H1 (cell line): Measurements from ENCODE around the gene DPT. TPM values are rescaled to one million over a fixed set of nuclear protein-coding genes. Genes with fewer than 3 reads are reported as not detected.

Experiments used
- CTCF ChIA-PET: fragments of 300-600 bp; sonication (Branson Sonifier 250); formaldehyde crosslinking; loops from one replicate; lab custom pipeline; 2021; ENCODE audit not compliant: partially characterized antibody; lab: Charles Lee
- POLR2A ChIA-PET: fragments of 300-600 bp; sonication (Branson Sonifier 250); formaldehyde crosslinking; loops from one replicate; lab custom pipeline; 2021; ENCODE audit warnings: inconsistent platforms; ENCODE audit not compliant: partially characterized antibody; lab: Charles Lee
- DNase-seq, 2 experiments: peaks; one replicate each; pipeline versions ENCODE4 v3.0.0 to v3.0.0-alpha.2; 2010 to 2022; ENCODE audit warnings: low spot score in 2 of 2, low read depth in 1 of 2, mixed read lengths in 1 of 2
- FAIRE-seq: peaks from 2 replicates; lab custom pipeline; 2011; peaks lifted over from hg19 to GRCh38; lab: Jason Lieb, UNC
- H2AFZ ChIP-seq: 2 replicates; pipeline ENCODE4 v1.8.1; 2012; ENCODE audit warnings: low read length, inconsistent platforms
- H2AK5ac ChIP-seq: 2 replicates; pipeline ENCODE4 v1.6.1; 2013; ENCODE audit warnings: low read depth, low read length
- H2BK120ac ChIP-seq: replicated peaks from 2 replicates; pipeline ENCODE3; 2013; ENCODE audit warnings: low read depth, low read length, inconsistent platforms
- H2BK12ac ChIP-seq: 2 replicates; pipeline ENCODE4 v1.6.1; 2013; ENCODE audit warnings: low read depth, low read length
- H2BK15ac ChIP-seq: 2 replicates; pipeline ENCODE4 v1.6.1; 2013; ENCODE audit warnings: low read length
- H2BK20ac ChIP-seq: 2 replicates; pipeline ENCODE4 v1.6.1; 2013; ENCODE audit warnings: low read length
- H2BK5ac ChIP-seq: 2 replicates; pipeline ENCODE4 v1.6.1; 2013; ENCODE audit warnings: low read depth, low read length
- H3K14ac ChIP-seq: 2 replicates; pipeline ENCODE4 v1.6.1; 2013; ENCODE audit warnings: inconsistent platforms; ENCODE audit not compliant: insufficient read length
- H3K18ac ChIP-seq: 2 replicates; pipeline ENCODE4 v1.6.1; 2013; ENCODE audit warnings: low read length; ENCODE audit errors: extremely low read depth
- H3K23ac ChIP-seq: 2 replicates; pipeline ENCODE4 v1.6.1; 2013; ENCODE audit warnings: inconsistent platforms; ENCODE audit not compliant: insufficient read length
- H3K23me2 ChIP-seq: 2 replicates; pipeline ENCODE4 v1.6.1; 2013; ENCODE audit warnings: low read depth, low read length
- H3K27ac ChIP-seq: 2 replicates; pipeline ENCODE4 v1.6.1; 2011; ENCODE audit warnings: low read depth, low read length, inconsistent platforms
- H3K27me3 ChIP-seq, 4 experiments: replicated peaks in 1 of 4; 1 replicate in 1 of 4; 2 replicates in 3 of 4; pipeline versions ENCODE4 v1.6.1 to v1.8.1; 2011 to 2013; ENCODE audit warnings: low read length in 3 of 4, mild to moderate bottlenecking in 3 of 4, inconsistent platforms in 2 of 4, mixed read lengths in 2 of 4, moderate library complexity in 1 of 4; ENCODE audit not compliant: control insufficient read depth in 3 of 4, insufficient read depth in 3 of 4; ENCODE audit errors: extremely low read depth in 1 of 4
- H3K36me3 ChIP-seq, 4 experiments: 2 replicates each; pipeline versions ENCODE4 v1.6.1 to v1.8.1; 2011 to 2013; ENCODE audit warnings: mild to moderate bottlenecking in 4 of 4, low read length in 3 of 4, moderate library complexity in 2 of 4, control low read depth in 1 of 4, inconsistent platforms in 1 of 4; ENCODE audit not compliant: insufficient read depth in 4 of 4, control insufficient read depth in 2 of 4
- H3K4ac ChIP-seq: replicated peaks from 2 replicates; pipeline ENCODE3; 2013; ENCODE audit warnings: low read length, low read depth, mixed read lengths, inconsistent platforms; ENCODE audit not compliant: insufficient read length
- H3K4me1 ChIP-seq, 4 experiments: replicated peaks in 1 of 4; 1 replicate in 1 of 4; 2 replicates in 3 of 4; pipeline versions ENCODE4 v1.6.1 to v1.8.1; 2011 to 2013; ENCODE audit warnings: low read length in 3 of 4, inconsistent platforms in 2 of 4, mixed read lengths in 1 of 4; ENCODE audit not compliant: insufficient read depth in 4 of 4, control insufficient read depth in 3 of 4
- H3K4me2 ChIP-seq, 2 experiments: 2 replicates each; pipeline versions ENCODE4 v1.6.1 to v1.8.1; 2011 to 2013; ENCODE audit warnings: low read depth in 2 of 2, low read length in 2 of 2, control low read depth in 1 of 2, inconsistent platforms in 1 of 2, mild to moderate bottlenecking in 1 of 2; ENCODE audit not compliant: insufficient read depth in 1 of 2
- H3K4me3 ChIP-seq, 4 experiments: fragments of 200-600, 300-600 bp in 1 of 4; sonication (generic), shearing (Covaris generic), sonication (Bioruptor Twin) in 1 of 4; 2 replicates each; pipeline versions ENCODE4 v1.5.1 to v1.8.1; 2011 to 2016; ENCODE audit warnings: low read length in 4 of 4, low read depth in 3 of 4, control low read depth in 2 of 4, inconsistent platforms in 2 of 4, mild to moderate bottlenecking in 2 of 4, mixed read lengths in 1 of 4, moderate library complexity in 1 of 4; ENCODE audit not compliant: insufficient read depth in 2 of 4; ENCODE audit errors: extremely low read depth in 1 of 4
- H3K56ac ChIP-seq: replicated peaks from 2 replicates; pipeline ENCODE3; 2013; ENCODE audit warnings: low read depth, mild to moderate bottlenecking, mixed read lengths, low read length, inconsistent platforms; ENCODE audit not compliant: insufficient read length
- H3K79me1 ChIP-seq: 2 replicates; pipeline ENCODE4 v1.6.1; 2013; ENCODE audit warnings: low read depth, low read length, control low read depth
- H3K79me2 ChIP-seq, 2 experiments: 2 replicates each; pipeline versions ENCODE4 v1.6.1 to v1.8.1; 2012 to 2013; ENCODE audit warnings: low read length in 2 of 2, mild to moderate bottlenecking in 2 of 2, inconsistent platforms in 1 of 2; ENCODE audit not compliant: insufficient read depth in 2 of 2, control insufficient read depth in 1 of 2
- H3K9ac ChIP-seq, 4 experiments: replicated peaks in 1 of 4; 1 replicate in 1 of 4; 2 replicates in 3 of 4; pipeline versions ENCODE4 v1.6.1 to v1.8.1; 2011 to 2013; ENCODE audit warnings: low read depth in 3 of 4, low read length in 3 of 4, control low read depth in 2 of 4, mild to moderate bottlenecking in 2 of 4, moderate library complexity in 2 of 4, inconsistent platforms in 1 of 4; ENCODE audit errors: extremely low read depth in 1 of 4
- H3K9me3 ChIP-seq, 2 experiments: 2 replicates each; pipeline versions ENCODE4 v1.6.1 to v1.8.1; 2012 to 2013; ENCODE audit warnings: mild to moderate bottlenecking in 2 of 2, moderate library complexity in 2 of 2, control low read depth in 1 of 2, inconsistent platforms in 1 of 2, low read depth in 1 of 2, low read length in 1 of 2, mixed read lengths in 1 of 2; ENCODE audit not compliant: insufficient read depth in 2 of 2
- H4K20me1 ChIP-seq, 2 experiments: replicated peaks in 1 of 2; 2 replicates each; pipeline versions ENCODE3 to v1.8.1; 2011 to 2013; ENCODE audit warnings: inconsistent platforms in 2 of 2, low read length in 2 of 2, mild to moderate bottlenecking in 1 of 2; ENCODE audit not compliant: insufficient read depth in 2 of 2, control insufficient read depth in 1 of 2
- H4K5ac ChIP-seq: 2 replicates; pipeline ENCODE4 v1.6.1; 2013; ENCODE audit warnings: low read length, low read depth, mixed read lengths, inconsistent platforms; ENCODE audit not compliant: insufficient read length
- H4K8ac ChIP-seq: 2 replicates; pipeline ENCODE4 v1.8.0; 2013; ENCODE audit warnings: mild to moderate bottlenecking, moderate library complexity, low read length, inconsistent platforms; ENCODE audit not compliant: insufficient read depth; ENCODE audit errors: extremely low read depth
- H4K91ac ChIP-seq: replicated peaks from 2 replicates; pipeline ENCODE3; 2013; ENCODE audit warnings: low read length, mixed read lengths, inconsistent platforms; ENCODE audit not compliant: insufficient read length
- BACH1 ChIP-seq: IDR thresholded peaks from 2 replicates; pipeline ENCODE4 v1.6.1; 2012; ENCODE audit warnings: low read length, improper control_type of control experiment
- EGR1 ChIP-seq: IDR thresholded peaks from 2 replicates; pipeline ENCODE4 v1.6.1; 2011; ENCODE audit warnings: low read depth, low read length, borderline replicate concordance
- EP300 ChIP-seq, 2 experiments: IDR thresholded peaks; 1 replicate in 1 of 2; 2 replicates in 1 of 2; pipeline ENCODE4 v1.6.1; 2011 to 2012; ENCODE audit warnings: low read depth in 2 of 2, low read length in 2 of 2, mild to moderate bottlenecking in 2 of 2, borderline replicate concordance in 1 of 2, inconsistent platforms in 1 of 2, moderate library complexity in 1 of 2
- HDAC2 ChIP-seq, 2 experiments: fragments of 300-600 bp in 1 of 2; sonication (generic) in 1 of 2; IDR thresholded peaks; 2 replicates each; pipeline ENCODE4 v1.6.1; 2011 to 2012; ENCODE audit warnings: low read depth in 2 of 2, low read length in 2 of 2, mild to moderate bottlenecking in 2 of 2, moderate library complexity in 2 of 2, borderline replicate concordance in 1 of 2, inconsistent platforms in 1 of 2
- KDM5A ChIP-seq: fragments of 200-600 bp; IDR thresholded peaks from 2 replicates; pipeline ENCODE4 v1.7.1; 2012; ENCODE audit warnings: mild to moderate bottlenecking, low read length, inconsistent platforms, mixed read lengths
- POLR2A ChIP-seq, 2 experiments: IDR thresholded peaks; 1 replicate in 1 of 2; 2 replicates in 1 of 2; pipeline ENCODE4 v1.6.1; 2011; ENCODE audit warnings: low read depth in 2 of 2, low read length in 2 of 2, mild to moderate bottlenecking in 2 of 2; ENCODE audit errors: control extremely low read depth in 1 of 2
- POLR2AphosphoS5 ChIP-seq: IDR thresholded peaks from 2 replicates; pipeline ENCODE4 v1.6.1; 2011; ENCODE audit warnings: low read depth, low read length
- POU5F1 ChIP-seq: IDR thresholded peaks from 2 replicates; pipeline ENCODE4 v1.6.1; 2011; ENCODE audit warnings: low read depth, mild to moderate bottlenecking, low read length, moderate library complexity
- SAP30 ChIP-seq: fragments of 300-600 bp; sonication (generic); IDR thresholded peaks from 2 replicates; pipeline ENCODE4 v1.7.1; 2012; ENCODE audit warnings: low read length, moderate library complexity, mild to moderate bottlenecking, inconsistent platforms; ENCODE audit not compliant: insufficient read depth, insufficient replicate concordance
- SIRT6 ChIP-seq: IDR thresholded peaks from one replicate; pipeline ENCODE4 v1.7.1; 2012; ENCODE audit warnings: low read length, inconsistent platforms
- TAF1 ChIP-seq: IDR thresholded peaks from 2 replicates; pipeline ENCODE4 v1.6.1; 2011; ENCODE audit warnings: mild to moderate bottlenecking, low read depth, low read length
- YY1 ChIP-seq: IDR thresholded peaks from 2 replicates; pipeline ENCODE4 v1.6.1; 2011; ENCODE audit warnings: low read depth, mild to moderate bottlenecking, low read length
- WGBS, 2 experiments: shearing (Covaris generic) in 1 of 2; methylation state at CpG; one replicate each; pipeline versions ENCODE4 v1.1.6 to v1.1.7; 2013 to 2015; ENCODE audit warnings: low lambda C conversion rate in 2 of 2, mixed read lengths in 2 of 2, inconsistent platforms in 1 of 2, low coverage in 1 of 2, missing lambda C conversion rate in 1 of 2; ENCODE audit not compliant: insufficient replicate concordance in 2 of 2, insufficient coverage in 1 of 2, insufficient read length in 1 of 2; ENCODE audit errors: extremely low coverage in 1 of 2, missing lambda C conversion rate in 1 of 2; 5-methylcytosine and 5-hydroxymethylcytosine counted together
- polyA plus RNA-seq, 7 experiments: library from polyadenylated mRNA; depleted of rRNA in 3 of 7; stranded (reverse) in 5 of 7; unstranded in 2 of 7; fragments of >200 nt in 5 of 7; fragments of 200-250 nt in 2 of 7; gene quantifications; 1 replicate in 5 of 7; 2 replicates in 1 of 7; 4 replicates in 1 of 7; pipeline versions ENCODE4 v1.2.1 to v1.2.3, GENCODE V29; 2011 to 2013; ENCODE audit warnings: missing spikeins in 2 of 7, mixed read lengths in 2 of 7
- total RNA-seq: library from RNA; stranded (reverse); fragmentation: NEBNext Ultra II Directional; extraction: Animal tissue kit (Norgen Biotek cat#: 25700); gene quantifications from 2 replicates; pipeline ENCODE4 v1.2.1, GENCODE V29; 2021

The DPT gene
- total and polyA plus RNA-seq, 2 of the 8 experiments (the other 6 are each of a cell fraction or from before 2014, with no cell fraction given): not detected

DNA sequence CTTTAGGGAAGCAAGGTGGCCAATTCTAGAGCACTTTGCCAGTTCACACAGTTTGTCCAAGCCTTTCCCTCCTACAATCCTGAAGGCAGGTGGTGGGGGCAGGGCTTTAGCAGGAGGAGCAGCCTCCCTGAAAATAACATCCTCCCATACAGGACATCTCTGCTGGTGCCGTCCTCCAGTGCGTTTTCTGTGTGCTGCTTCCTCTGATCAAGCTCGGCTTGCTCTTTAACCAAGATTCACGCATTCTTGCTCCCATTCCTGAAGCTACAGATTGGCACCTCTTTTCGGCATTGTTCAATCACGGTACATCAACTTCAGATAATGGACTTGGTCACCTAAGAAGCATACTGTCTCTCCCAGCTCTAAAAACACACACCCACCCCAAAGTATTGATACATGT lies 7.5 kb upstream of the DPT start:
- no peak overlapping the region for H2BK15ac ChIP-seq
- H3K9me3 ChIP-seq: no peaks in the 10 kb centered on the region
- no peaks in the 10 kb centered on the region for H4K20me1 ChIP-seq
- H3K9ac ChIP-seq: no peak overlapping the region
- H4K91ac ChIP-seq: no peak overlapping the region
- H3K27ac ChIP-seq: no peak overlapping the region
- H3K79me1 ChIP-seq: no peaks in the 10 kb centered on the region
- H2BK12ac ChIP-seq: no peak overlapping the region
- no peaks in the 10 kb centered on the region for H3K79me2 ChIP-seq
- no peak overlapping the region for H2BK120ac ChIP-seq
- ChIA-PET POLR2A (no interaction called here), CTCF (interaction anchor here (0.8 to 1.7 kb wide), 3 partner anchors 34 to 254 kb away, joined by 3 to 5 read pairs (median 4); no protein-coding TSS in a partner anchor)
- no peak for FAIRE-seq
- DNase-seq: no peak
- no peaks in the 10 kb centered on the region for H3K4me1 ChIP-seq
- H3K4ac ChIP-seq: no peak overlapping the region
- no peaks in the 10 kb centered on the region for H3K23me2 ChIP-seq
- WGBS, 2 experiments: 88% methylated on average over 6 of the region's 6 CpGs; no CpG with 5 or more reads in 1 of the 2 experiments
- no peaks in the 10 kb centered on the region for H3K36me3 ChIP-seq
- H3K14ac ChIP-seq: no peak overlapping the region
- no peak overlapping the region for H2AFZ ChIP-seq
- H3K56ac ChIP-seq: no peak overlapping the region
- no peak overlapping the region for H3K4me3 ChIP-seq
- H3K4me2 ChIP-seq: no peak overlapping the region
- no peak overlapping the region for H2AK5ac ChIP-seq
- no peak overlapping the region for H4K5ac ChIP-seq
- H2BK5ac ChIP-seq: no peak overlapping the region
- no peak overlapping the region for H3K18ac ChIP-seq
- no peak overlapping the region for H4K8ac ChIP-seq
- H3K23ac ChIP-seq: no peak overlapping the region
- no peak overlapping the region for H2BK20ac ChIP-seq
- no peaks in the 10 kb centered on the region for H3K27me3 ChIP-seq
- TF ChIP-seq HDAC2 (IDR thresholded peaks at IDR 0.05; ENCODE audit: borderline replicate concordance in 1 of 2, low read depth in 2 of 2, low read length in 2 of 2): no peak
- no peak for TF ChIP-seq EGR1
- TF ChIP-seq SIRT6: no peak
- TF ChIP-seq EP300 (IDR thresholded peaks at IDR 0.05; ENCODE audit: borderline replicate concordance in 1 of 2, low read depth in 2 of 2, low read length in 2 of 2): no peak
- no peak for TF ChIP-seq POU5F1
- no peak for TF ChIP-seq KDM5A
- TF ChIP-seq YY1: no peak
- TF ChIP-seq BACH1: no peak
- TF ChIP-seq SAP30: no peak
- no peak for TF ChIP-seq POLR2A (IDR thresholded peaks at IDR 0.05; ENCODE audit: control extremely low read depth in 1 of 2, low read depth in 2 of 2, low read length in 2 of 2)
- no peak for TF ChIP-seq TAF1
- no peak for TF ChIP-seq POLR2AphosphoS5
